ENCODE measurements around the gene OR2M7.

DNA sequence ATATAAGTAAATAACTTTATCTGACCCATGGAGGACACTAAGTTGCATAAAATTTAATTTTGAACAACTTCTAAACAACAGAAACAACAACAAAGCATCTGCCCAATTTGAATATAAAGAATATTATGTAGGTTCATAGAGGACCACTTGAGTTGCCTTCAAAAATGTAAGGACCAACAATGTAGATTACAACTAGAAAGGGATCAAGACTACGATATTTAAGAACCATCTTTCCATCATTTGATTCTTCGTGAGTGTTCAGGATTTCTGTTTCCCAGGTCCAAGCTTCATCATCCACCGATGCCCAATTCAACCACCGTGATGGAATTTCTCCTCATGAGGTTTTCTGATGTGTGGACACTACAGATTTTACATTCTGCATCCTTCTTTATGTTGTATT lies 24.1 kb upstream of the OR2M7 start, which contains the start of gene OR14C36:
- TF ChIP-seq, protein P1, sequence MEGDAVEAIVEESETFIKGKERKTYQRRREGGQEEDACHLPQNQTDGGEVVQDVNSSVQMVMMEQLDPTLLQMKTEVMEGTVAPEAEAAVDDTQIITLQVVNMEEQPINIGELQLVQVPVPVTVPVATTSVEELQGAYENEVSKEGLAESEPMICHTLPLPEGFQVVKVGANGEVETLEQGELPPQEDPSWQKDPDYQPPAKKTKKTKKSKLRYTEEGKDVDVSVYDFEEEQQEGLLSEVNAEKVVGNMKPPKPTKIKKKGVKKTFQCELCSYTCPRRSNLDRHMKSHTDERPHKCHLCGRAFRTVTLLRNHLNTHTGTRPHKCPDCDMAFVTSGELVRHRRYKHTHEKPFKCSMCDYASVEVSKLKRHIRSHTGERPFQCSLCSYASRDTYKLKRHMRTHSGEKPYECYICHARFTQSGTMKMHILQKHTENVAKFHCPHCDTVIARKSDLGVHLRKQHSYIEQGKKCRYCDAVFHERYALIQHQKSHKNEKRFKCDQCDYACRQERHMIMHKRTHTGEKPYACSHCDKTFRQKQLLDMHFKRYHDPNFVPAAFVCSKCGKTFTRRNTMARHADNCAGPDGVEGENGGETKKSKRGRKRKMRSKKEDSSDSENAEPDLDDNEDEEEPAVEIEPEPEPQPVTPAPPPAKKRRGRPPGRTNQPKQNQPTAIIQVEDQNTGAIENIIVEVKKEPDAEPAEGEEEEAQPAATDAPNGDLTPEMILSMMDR (IDR thresholded peaks at IDR 0.05): no peak
- no peak for TF ChIP-seq TCF7L2 (IDR thresholded peaks at IDR 0.05; ENCODE audit: low read depth, low read length)
- no peak for TF ChIP-seq POLR2AphosphoS5 (IDR thresholded peaks at IDR 0.05; ENCODE audit: low read depth, low read length)
- TF ChIP-seq SIN3A (IDR thresholded peaks at IDR 0.05; ENCODE audit: borderline replicate concordance, insufficient read depth, low read depth, low read length): no peak

Data from Panc1 (cell line).